Measurements from ENCODE around the gene MTR.

Gene MTR

GRCh38 chr1:236785477-236785876 is 9.6 kb upstream of the MTR start:
- no peak for DNase-seq

DNA sequence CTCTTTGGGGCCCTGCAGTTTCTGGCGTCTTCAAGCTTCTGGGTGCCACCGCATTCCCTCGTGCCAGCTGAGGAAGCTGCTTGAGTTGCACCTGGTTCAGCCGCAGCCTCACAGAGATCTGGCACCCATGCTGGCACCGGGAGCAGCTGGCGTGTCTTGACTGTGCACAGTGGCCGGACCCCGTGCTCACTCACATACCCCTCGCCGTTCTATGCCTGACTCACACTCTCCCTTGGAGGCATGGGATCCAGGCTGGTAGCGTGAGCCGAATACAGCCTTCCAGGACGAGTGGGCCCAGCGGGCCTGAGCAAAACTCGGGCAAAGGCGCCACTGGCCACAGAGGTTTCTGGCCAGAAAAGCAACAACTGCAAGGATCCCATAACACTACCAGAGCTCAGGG is 8.6 kb upstream of the MTR start:
- no peak for DNase-seq

DNA sequence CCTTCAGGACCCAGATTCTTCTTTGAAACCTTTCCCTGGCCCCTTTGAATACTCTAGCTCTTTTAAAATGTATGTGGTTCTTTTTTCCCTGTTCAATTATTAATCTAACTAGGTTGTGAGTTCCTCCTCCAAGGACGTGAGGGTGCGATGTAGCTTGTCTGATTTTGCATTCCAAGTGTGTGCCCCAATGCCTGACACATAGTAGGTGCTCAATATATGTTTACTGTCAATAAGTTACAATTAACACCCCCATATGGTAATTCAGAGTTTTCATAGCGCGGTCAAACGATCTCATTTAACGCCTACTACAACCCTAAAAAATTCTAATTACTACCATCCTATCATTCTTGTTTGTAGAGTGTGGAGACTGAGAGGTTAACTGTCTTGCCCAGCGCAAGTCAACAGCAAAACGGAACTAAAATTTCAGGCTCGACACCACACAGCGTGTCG is 482 bp upstream of the MTR start:
- no peak for DNase-seq

DNA sequence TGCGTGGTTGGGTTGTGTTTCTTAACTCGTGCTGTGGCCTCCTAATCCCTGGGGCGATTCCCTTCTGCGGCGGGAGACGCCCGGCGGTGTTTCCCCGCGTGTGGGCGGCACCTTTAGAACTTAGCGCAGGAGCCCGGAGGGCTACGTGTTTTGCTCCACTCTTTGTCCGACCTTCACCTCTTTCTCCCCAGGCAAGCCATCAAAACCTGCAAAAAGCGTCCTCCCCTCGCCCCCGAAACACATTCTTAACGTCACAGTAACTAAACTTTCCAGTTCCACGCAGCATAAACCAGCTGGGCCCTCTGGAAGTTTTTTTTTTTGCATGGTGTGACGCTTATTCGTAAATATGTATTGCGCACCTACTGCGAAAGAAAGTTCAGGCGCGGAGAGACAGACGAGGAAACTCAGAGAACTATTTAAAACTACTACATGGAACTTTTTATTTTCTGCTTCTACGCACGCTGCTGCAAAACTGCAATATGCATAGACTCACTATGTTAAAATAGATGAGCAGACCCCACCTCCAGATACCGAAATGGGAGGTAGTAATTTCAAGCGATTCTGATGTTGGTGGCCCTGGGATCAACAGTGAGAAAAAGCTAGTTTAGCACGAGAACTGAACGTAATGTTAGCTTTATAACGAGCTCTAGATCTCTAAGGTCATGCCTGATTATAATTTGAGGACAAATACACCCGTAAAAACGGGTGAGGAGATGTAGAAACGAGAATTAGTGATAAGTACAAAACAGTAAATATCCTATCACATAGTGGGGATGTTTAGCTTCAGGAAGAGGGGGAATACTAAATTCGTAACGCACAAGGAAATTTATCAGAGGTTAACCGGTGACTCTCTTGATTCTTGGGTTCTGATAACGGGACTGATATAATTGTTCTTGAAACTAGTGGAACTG is 920 bp downstream of the MTR start:
- no peak for DNase-seq

- no peak for DNase-seq
Observed at GRCh38 chr1:236799001-236799400, 3.9 kb downstream of the MTR start.

- DNase-seq = no peak
Observed at GRCh38 chr1:236800002-236800620, 5.0 kb downstream of the MTR start.

DNA sequence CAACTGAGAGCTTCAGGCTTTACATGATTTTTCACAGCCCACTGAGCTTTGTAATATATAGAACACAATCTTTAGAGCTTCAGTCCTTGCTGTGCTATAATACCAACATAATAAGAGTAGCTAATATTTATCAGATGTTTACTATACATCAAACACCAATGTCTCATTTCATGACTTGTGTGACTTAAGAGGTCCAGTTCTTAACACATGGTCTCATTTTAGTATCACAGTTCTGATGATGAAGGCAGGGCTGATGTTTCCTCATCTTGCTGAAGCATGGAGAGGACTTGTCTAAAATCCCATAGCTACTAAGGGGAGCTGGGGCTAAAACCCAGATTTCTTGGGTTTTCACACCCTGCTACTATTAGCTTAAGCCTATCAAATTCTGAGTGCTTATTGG is 5.5 kb downstream of the MTR start:
- DNase-seq = no peak

GRCh38 chr1:236802264-236802663 is 7.2 kb downstream of the MTR start:
- no peak for DNase-seq

GRCh38 chr1:236806634-236807033 is 11.5 kb downstream of the MTR start:
- no peak for DNase-seq

GRCh38 chr1:236808005-236808404 is 12.9 kb downstream of the MTR start:
- no peak for DNase-seq

- no peak for DNase-seq
Observed at GRCh38 chr1:236808564-236809130, 13.6 kb downstream of the MTR start.

GRCh38 chr1:236809148-236809547 is 14.1 kb downstream of the MTR start:
- DNase-seq = no peak

DNA sequence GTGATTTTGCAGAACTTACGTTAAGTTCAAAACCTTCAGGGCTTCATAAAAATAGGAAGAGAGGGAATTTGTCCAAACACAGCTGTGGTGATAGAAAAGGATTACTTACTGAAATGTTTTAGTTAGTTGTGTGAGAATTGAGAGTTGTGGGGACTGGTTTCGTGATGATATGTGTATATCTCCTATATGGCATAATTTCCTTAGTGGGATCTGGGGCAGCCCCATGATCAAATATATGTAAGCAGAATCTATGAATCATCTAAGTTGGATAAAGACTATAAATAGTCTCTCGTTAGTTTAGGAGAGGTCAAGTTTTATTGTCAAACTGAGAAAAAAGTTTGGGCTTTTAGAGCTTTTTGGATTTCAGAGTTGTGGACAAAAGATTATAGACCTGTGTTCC is 14.9 kb downstream of the MTR start:
- DNase-seq = no peak

- DNase-seq = no peak
Observed at GRCh38 chr1:236812334-236813030, 17.4 kb downstream of the MTR start.

GRCh38 chr1:236815941-236816340 is 20.8 kb downstream of the MTR start:
- DNase-seq = no peak

GRCh38 chr1:236819856-236820255 is 24.8 kb downstream of the MTR start:
- no peak for DNase-seq

- DNase-seq = no peak
Observed at GRCh38 chr1:236821091-236821627, 26.1 kb downstream of the MTR start.

DNA sequence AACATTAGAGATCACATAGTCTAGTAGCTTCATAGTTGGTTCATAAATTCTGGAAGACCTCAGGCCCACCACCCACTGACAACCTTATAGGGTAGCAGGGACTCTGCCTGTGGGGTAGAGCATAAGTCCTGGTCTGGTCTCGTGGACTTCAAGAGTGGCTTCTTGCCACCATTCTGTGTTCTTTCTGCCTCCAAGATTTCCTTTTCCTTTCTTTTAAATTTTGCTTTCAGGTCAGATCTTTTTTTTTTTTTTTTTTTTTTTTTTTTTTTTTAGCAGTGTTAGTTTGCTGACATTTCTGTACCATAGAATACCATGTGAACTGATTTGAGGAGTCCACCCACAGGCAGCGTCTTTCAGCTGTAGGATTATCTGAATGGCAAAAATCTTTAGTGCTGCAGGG is 28.5 kb downstream of the MTR start:
- no peak for DNase-seq

DNA sequence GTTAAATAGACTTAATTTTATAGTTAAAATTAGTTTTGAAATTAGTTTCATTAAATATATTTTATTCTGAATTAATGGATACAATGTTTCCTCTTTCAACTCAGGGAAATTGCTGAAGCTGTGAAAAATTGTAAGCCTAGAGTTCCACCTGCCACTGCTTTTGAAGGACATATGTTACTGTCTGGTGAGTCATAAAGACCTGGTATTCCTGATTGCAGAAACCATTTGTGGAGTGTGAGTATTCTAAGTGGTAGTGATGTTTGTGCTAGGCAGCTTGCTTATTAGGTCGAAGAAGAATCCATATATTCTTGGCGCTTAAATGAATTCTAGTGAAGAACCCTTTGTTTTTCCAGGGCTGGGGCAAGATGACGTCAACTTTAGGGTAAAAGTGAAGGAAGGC is 34.0 kb downstream of the MTR start:
- DNase-seq = no peak

DNA sequence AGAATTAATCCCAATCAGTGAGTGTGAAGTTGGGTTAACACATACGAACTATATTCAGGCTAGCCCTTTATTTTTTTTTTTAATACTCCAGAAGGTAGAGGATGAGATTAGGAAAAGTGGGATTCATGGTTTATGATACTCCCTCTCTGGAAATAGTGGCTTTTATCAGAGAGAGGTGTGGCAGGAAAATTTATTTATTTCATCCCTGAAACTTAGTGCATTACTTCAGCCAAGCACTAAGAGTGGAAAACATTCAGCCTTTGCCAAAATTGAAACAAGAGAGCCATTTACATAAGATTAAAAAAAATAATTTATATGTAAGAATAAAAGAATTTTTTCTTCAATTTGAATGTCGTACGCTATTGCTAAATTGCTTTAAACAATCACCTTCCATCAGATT is 35.0 kb downstream of the MTR start:
- no peak for DNase-seq

DNA sequence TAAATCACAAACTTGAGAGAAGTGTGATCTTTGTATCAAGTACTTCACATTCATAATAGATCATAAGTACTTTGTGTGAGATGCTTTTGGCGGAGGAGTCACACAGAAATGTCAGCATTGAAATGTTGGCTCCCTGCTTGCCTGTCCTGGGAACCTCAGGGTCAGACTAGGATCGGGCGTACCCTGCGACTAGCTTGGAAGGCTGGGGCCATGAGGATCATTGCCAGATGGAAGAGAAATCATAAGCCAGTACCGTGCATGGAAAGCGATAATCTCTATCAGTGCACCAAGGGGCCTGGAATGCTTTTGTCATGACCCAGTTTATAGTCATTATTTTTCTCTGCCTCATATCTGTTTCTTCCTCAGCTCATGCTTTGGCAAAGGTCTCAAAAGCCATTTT is 35.5 kb downstream of the MTR start:
- no peak for DNase-seq

DNA sequence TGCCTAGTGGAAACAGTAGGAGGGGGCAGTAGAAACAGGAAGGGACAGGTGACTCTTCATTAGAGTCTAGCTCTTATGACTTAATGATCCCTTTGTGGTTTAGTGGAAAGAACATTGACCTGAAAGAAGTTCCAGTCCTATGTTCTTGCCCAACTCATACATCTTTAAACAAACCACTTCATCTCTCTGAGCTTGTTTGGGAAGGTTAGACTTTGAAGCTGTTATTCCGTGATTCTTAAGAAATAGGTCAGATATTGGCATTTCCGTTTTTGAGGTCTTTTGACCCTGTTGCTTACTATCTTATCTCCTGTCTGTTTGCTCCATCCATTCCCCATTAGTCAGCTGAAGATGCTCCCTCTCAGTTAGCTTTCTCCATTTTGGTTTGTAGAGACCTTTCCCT is 38.5 kb downstream of the MTR start:
- no peak for DNase-seq

GRCh38 chr1:236834876-236835275 is 39.8 kb downstream of the MTR start:
- DNase-seq = no peak
